AG04449 (cell line): ENCODE measurements around the gene GAN.

Experiments used
- CTCF ChIA-PET: fragments of 350-600 bp; formaldehyde crosslinking; extraction: SDS; loops from one replicate; lab custom pipeline; 2021; ENCODE audit warnings: antibody characterized with exemption; lab: Yijun Ruan, JAX
- POLR2A ChIA-PET: fragments of 400-600, 350-600 bp; formaldehyde crosslinking; extraction: SDS; loops from one replicate; lab custom pipeline; 2020; ENCODE audit warnings: antibody characterized with exemption, inconsistent platforms; lab: Yijun Ruan, JAX
- DNase-seq: peaks from one replicate; pipeline ENCODE4 v3.0.0-alpha.2; 2010; ENCODE audit warnings: low read depth, low spot score
- H3K4me3 ChIP-seq: 2 replicates; pipeline ENCODE4 v1.5.1; 2011; ENCODE audit warnings: low read depth, mild to moderate bottlenecking, control low read depth, low read length
- CTCF ChIP-seq: IDR thresholded peaks from one replicate; pipeline ENCODE4 v1.5.1; 2011; ENCODE audit warnings: mild to moderate bottlenecking, moderate library complexity, low read length, control low read depth, inconsistent platforms; ENCODE audit not compliant: insufficient read depth; ENCODE audit errors: missing control alignments

GAN gene

DNA sequence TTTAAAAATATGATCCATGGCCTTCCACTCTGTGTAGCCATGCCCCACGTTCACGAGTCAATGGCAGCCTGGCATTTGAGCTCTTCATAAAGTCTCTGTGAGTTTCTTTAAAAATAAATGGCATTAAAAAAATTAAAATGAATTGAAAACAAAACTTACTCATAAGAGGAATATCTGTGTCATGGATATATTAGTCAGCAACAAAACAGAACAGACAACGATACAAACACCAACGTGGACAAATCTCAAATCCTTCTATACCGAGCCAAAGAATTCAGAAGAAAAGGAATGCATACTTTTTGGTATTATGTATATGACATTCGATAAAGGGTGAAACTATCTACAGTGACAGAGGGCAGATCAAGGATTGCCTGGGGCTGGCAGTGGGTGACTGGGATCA is 121.6 kb downstream of the GAN start:
- ChIA-PET CTCF (interaction anchor here (1.3 kb wide), 1 partner anchor 9 kb away, joined by 3 read pairs; no protein-coding TSS in a partner anchor), POLR2A (interaction anchor here (0.6 kb wide), 1 partner anchor 12 kb away, joined by 3 read pairs; no protein-coding TSS in a partner anchor)
- no peak for TF ChIP-seq CTCF
- no peak for DNase-seq
- no peak overlapping the region for H3K4me3 ChIP-seq

DNA sequence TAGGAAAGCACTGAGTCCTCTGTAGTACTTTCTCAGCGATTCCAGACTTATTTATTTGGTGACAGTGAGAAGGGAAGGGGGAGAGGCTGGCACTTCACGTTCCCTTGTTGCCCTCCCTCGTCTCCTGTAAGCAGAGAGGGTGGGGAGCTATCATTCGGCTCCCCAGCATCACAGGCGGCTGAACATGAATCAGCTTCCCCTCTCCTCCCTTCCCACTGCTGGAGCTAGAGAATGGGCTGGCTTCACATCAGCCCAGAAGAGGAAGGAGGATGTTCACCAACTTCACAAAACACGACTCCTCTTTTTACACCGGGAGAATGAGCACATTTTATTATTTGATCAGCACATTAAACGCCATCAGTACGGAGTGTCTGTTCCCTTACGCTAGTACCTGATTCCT is 123.1 kb downstream of the GAN start:
- H3K4me3 ChIP-seq, result no peak overlapping the region
- CTCF ChIA-PET, result no interaction called here
- POLR2A ChIA-PET, result no interaction called here
- DNase-seq, result no peak
- no peak for TF ChIP-seq CTCF
